Measurements from ENCODE around the gene HASPIN. TPM values are rescaled to one million over a fixed set of nuclear protein-coding genes. Genes with fewer than 3 reads are reported as not detected.
A peak's percentile ranks its signal among the peaks of the same experiment; 100 is the strongest.

HASPIN gene
- polyA plus RNA-seq, 3 donors, result 0.05 TPM; not detected in 2

GRCh38 chr17:3765981-3766380, 42.3 kb downstream of the HASPIN start:
- Histone ChIP-seq H2AFZ (ENCODE audit: insufficient read depth, low read depth, low read length, poor library complexity, severe bottlenecking) (peak overlapping the region; percentile 43), H3K4me3 (replicated peaks in 1 of 3; ENCODE audit: low read depth in 2 of 3, low read length in 3 of 3) (no peak overlapping the region), H3K36me3 (replicated peaks in 1 of 2; ENCODE audit: control insufficient read depth in 1 of 2, insufficient read depth in 2 of 2, low read length in 2 of 2) (no peaks in the 10 kb centered on the region), H3K27me3 (ENCODE audit: control insufficient read depth in 2 of 2, insufficient read depth in 2 of 2, low read length in 2 of 2) (no peaks in the 10 kb centered on the region), H3K9me3 (replicated peaks in 1 of 2; ENCODE audit: control insufficient read depth in 1 of 2, insufficient read depth in 1 of 2, low read length in 2 of 2) (no peaks in the 10 kb centered on the region), H3K4me2 (replicated peaks; ENCODE audit: extremely low read depth, low read length, poor library complexity, severe bottlenecking) (no peak overlapping the region), H4K20me1 (ENCODE audit: insufficient read depth, low read length) (no peaks in the 10 kb centered on the region), H3K27ac (ENCODE audit: low read depth in 1 of 2, low read length in 2 of 2) (no peak overlapping the region), H3K9ac (ENCODE audit: insufficient read depth, low read length, poor library complexity, severe bottlenecking) (no peak overlapping the region), H3K79me2 (ENCODE audit: insufficient read depth, low read length) (no peaks in the 10 kb centered on the region), H3K4me1 (ENCODE audit: control insufficient read depth in 1 of 2, insufficient read depth in 2 of 2, low read length in 2 of 2) (peaks cover 16 to 30% of the 10 kb centered on the region in 2 donors)
- 77% methylated on average over 6 of the region's 9 CpGs for WGBS (ENCODE audit: insufficient coverage)
- TF ChIP-seq, protein P1, sequence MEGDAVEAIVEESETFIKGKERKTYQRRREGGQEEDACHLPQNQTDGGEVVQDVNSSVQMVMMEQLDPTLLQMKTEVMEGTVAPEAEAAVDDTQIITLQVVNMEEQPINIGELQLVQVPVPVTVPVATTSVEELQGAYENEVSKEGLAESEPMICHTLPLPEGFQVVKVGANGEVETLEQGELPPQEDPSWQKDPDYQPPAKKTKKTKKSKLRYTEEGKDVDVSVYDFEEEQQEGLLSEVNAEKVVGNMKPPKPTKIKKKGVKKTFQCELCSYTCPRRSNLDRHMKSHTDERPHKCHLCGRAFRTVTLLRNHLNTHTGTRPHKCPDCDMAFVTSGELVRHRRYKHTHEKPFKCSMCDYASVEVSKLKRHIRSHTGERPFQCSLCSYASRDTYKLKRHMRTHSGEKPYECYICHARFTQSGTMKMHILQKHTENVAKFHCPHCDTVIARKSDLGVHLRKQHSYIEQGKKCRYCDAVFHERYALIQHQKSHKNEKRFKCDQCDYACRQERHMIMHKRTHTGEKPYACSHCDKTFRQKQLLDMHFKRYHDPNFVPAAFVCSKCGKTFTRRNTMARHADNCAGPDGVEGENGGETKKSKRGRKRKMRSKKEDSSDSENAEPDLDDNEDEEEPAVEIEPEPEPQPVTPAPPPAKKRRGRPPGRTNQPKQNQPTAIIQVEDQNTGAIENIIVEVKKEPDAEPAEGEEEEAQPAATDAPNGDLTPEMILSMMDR (IDR thresholded peaks at IDR 0.05), result no peak
- DNase-seq, result no peak
- H3K4me1 Mint-ChIP-seq, result peaks cover 36% of the 10 kb centered on the region
- H3K4me3 Mint-ChIP-seq, result peak overlapping the region in 1 of 2 donors; percentile 83
- peak overlapping the region in 4 of 7 donors; percentile 51 to 90 (median 66) for H3K27ac Mint-ChIP-seq
- no peaks in the 10 kb centered on the region for H3K36me3 Mint-ChIP-seq
- intact Hi-C loops (cut with micrococcal nuclease), result loop anchor here in 1 of 2 donors (5.0 to 10.0 kb wide), 2 partner anchors 36 to 59 kb away; partner anchors contain the start of gene ITGAE
- peaks cover 0 to 3% (median 2%) of the 10 kb centered on the region in 3 donors for H3K27me3 Mint-ChIP-seq (ENCODE audit: low read depth in 3 of 3)
- peaks cover 0 to 2% (median 0%) of the 10 kb centered on the region in 7 donors for H3K9me3 Mint-ChIP-seq

- no peaks in the 10 kb centered on the region for H3K36me3 Mint-ChIP-seq
- Histone ChIP-seq H3K36me3 (replicated peaks in 1 of 2; ENCODE audit: control insufficient read depth in 1 of 2, insufficient read depth in 2 of 2, low read length in 2 of 2) (no peaks in the 10 kb centered on the region), H3K4me3 (replicated peaks in 1 of 3; ENCODE audit: low read depth in 2 of 3, low read length in 3 of 3) (no peak overlapping the region), H3K27ac (ENCODE audit: low read depth in 1 of 2, low read length in 2 of 2) (no peak overlapping the region), H2AFZ (ENCODE audit: insufficient read depth, low read depth, low read length, poor library complexity, severe bottlenecking) (no peak overlapping the region), H3K27me3 (ENCODE audit: control insufficient read depth in 2 of 2, insufficient read depth in 2 of 2, low read length in 2 of 2) (no peaks in the 10 kb centered on the region), H3K4me1 (ENCODE audit: control insufficient read depth in 1 of 2, insufficient read depth in 2 of 2, low read length in 2 of 2) (peaks cover 17 to 32% of the 10 kb centered on the region in 2 donors), H4K20me1 (ENCODE audit: insufficient read depth, low read length) (no peaks in the 10 kb centered on the region), H3K4me2 (replicated peaks; ENCODE audit: extremely low read depth, low read length, poor library complexity, severe bottlenecking) (no peak overlapping the region), H3K79me2 (ENCODE audit: insufficient read depth, low read length) (no peaks in the 10 kb centered on the region), H3K9me3 (replicated peaks in 1 of 2; ENCODE audit: control insufficient read depth in 1 of 2, insufficient read depth in 1 of 2, low read length in 2 of 2) (no peaks in the 10 kb centered on the region), H3K9ac (ENCODE audit: insufficient read depth, low read length, poor library complexity, severe bottlenecking) (no peak overlapping the region)
- peaks cover 0 to 2% (median 0%) of the 10 kb centered on the region in 7 donors for H3K9me3 Mint-ChIP-seq
- H3K4me1 Mint-ChIP-seq, result peaks cover 39% of the 10 kb centered on the region
- TF ChIP-seq, protein P1 (IDR thresholded peaks at IDR 0.05), result no peak
- peak overlapping the region in 2 of 7 donors; percentile 6 to 63 for H3K27ac Mint-ChIP-seq
- H3K4me3 Mint-ChIP-seq, result no peak overlapping the region
- H3K27me3 Mint-ChIP-seq (ENCODE audit: low read depth in 3 of 3), result peaks cover 0 to 3% (median 2%) of the 10 kb centered on the region in 3 donors
- intact Hi-C loops (cut with micrococcal nuclease), result loop anchor here in 1 of 2 donors (5.0 to 10.0 kb wide), 2 partner anchors 36 to 58 kb away; partner anchors contain the start of gene ITGAE
- no peak for DNase-seq
- WGBS (ENCODE audit: insufficient coverage), result 69% methylated on average over 5 of the region's 8 CpGs
Observed at GRCh38 chr17:3766779-3767178, 43.1 kb downstream of the HASPIN start.

Data from CD14-positive monocyte (primary cell).